Measurements from ENCODE around the gene PHC3. TPM values are rescaled to one million over a fixed set of nuclear protein-coding genes. Genes with fewer than 3 reads are reported as not detected.

PHC3 gene
- total RNA-seq, 2 donors from 2014 or later = 34.5 to 100 TPM

- intact Hi-C loops (cut with DNase I) = no loop called here
- 82% methylated on average over 7 of the region's 7 CpGs for WGBS
- no peak for TF ChIP-seq POLR2AphosphoS5 (IDR thresholded peaks at IDR 0.05)
- no peak for TF ChIP-seq POLR2A (IDR thresholded peaks at IDR 0.05)
- no peak for TF ChIP-seq CTCF (IDR thresholded peaks at IDR 0.05)
These were observed 138.0 kb downstream of the PHC3 start for GRCh38 chr3:170043506-170043905.

GRCh38 chr3:170040418-170040817, 141.1 kb downstream of the PHC3 start:
- TF ChIP-seq POLR2A (IDR thresholded peaks at IDR 0.05) = no peak
- TF ChIP-seq CTCF (IDR thresholded peaks at IDR 0.05) = no peak
- no peak for TF ChIP-seq POLR2AphosphoS5 (IDR thresholded peaks at IDR 0.05)
- Histone ChIP-seq H3K36me3 (no peaks in the 10 kb centered on the region), H3K9me3 (no peaks in the 10 kb centered on the region), H3K27me3 (replicated peaks; ENCODE audit: insufficient read depth) (no peaks in the 10 kb centered on the region), H3K27ac (peak overlapping the region in 1 of 2 donors; percentile 82), H3K4me1 (replicated peaks) (peaks cover under 1% of the 10 kb centered on the region), H3K4me3 (peak overlapping the region in 1 of 2 donors; percentile 22)
- no peak for DNase-seq (ENCODE audit: low spot score)
- WGBS = 21% methylated on average over 8 of the region's 8 CpGs
- intact Hi-C loops (cut with DNase I) = no loop called here

More at GRCh38 chr3:170043506-170043905, 138.0 kb downstream of the PHC3 start:
- Histone ChIP-seq H3K27me3 (replicated peaks; ENCODE audit: insufficient read depth) (no peaks in the 10 kb centered on the region), H3K27ac (no peak overlapping the region), H3K9me3 (no peaks in the 10 kb centered on the region), H3K36me3 (no peaks in the 10 kb centered on the region), H3K4me1 (replicated peaks) (peaks cover 8% of the 10 kb centered on the region), H3K4me3 (no peak overlapping the region)
- DNase-seq (ENCODE audit: low spot score) = no peak

GRCh38 chr3:170038434-170039110, 143.0 kb downstream of the PHC3 start:
- WGBS = 6% methylated on average over 49 of the region's 51 CpGs
- peak; percentile 29 for DNase-seq (ENCODE audit: low spot score)
- Histone ChIP-seq H3K4me3 (peak overlapping the region; percentile 50 to 73), H3K9me3 (no peaks in the 10 kb centered on the region), H3K4me1 (replicated peaks) (no peaks in the 10 kb centered on the region), H3K27me3 (replicated peaks; ENCODE audit: insufficient read depth) (no peaks in the 10 kb centered on the region), H3K27ac (peak overlapping the region; percentile 69 to 82), H3K36me3 (no peaks in the 10 kb centered on the region)
- intact Hi-C loops (cut with DNase I) = no loop called here
- no peak for TF ChIP-seq POLR2AphosphoS5 (IDR thresholded peaks at IDR 0.05)
- TF ChIP-seq POLR2A (IDR thresholded peaks at IDR 0.05) = no peak
- peak in 3 of 4 experiments; percentile 11 to 37 (median 32) for TF ChIP-seq CTCF (IDR thresholded peaks at IDR 0.05)

Small RNAs within 50 kb of the gene (small RNA-seq; reads per million reads assigned to genes)
- gene RNU4-38P (0 reads per million in 2 donors), gene RNU6-315P (0 reads per million in 2 donors)

Other genes starting within 250 kb of the PHC3 start
- 10 to 100 TPM; 50.4 to 54.0 TPM for gene SEC62, start 214.9 kb downstream of the PHC3 start, total RNA-seq
- gene GPR160, start 143.7 kb downstream of the PHC3 start, total RNA-seq = 10 to 100 TPM; 27.4 to 88.9 TPM
- gene PRKCI, start 40.7 kb upstream of the PHC3 start, total RNA-seq = 10 to 100 TPM; 44.6 to 74.4 TPM
- 10 to 100 TPM; 41.8 to 49.6 TPM for gene SKIL, start 176.0 kb upstream of the PHC3 start, total RNA-seq
- gene CLDN11, start 237.1 kb upstream of the PHC3 start, total RNA-seq = 100 to 1,000 TPM in 1 of 2 donors, 10 to 100 TPM in 1; 11.8 to 668 TPM